ENCODE measurements around the gene LGALSL. TPM values are rescaled to one million over a fixed set of nuclear protein-coding genes. Genes with fewer than 3 reads are reported as not detected.

LGALSL gene
- total RNA-seq, 2 donors from 2014 or later, result 26.4 to 34.8 TPM

DNA sequence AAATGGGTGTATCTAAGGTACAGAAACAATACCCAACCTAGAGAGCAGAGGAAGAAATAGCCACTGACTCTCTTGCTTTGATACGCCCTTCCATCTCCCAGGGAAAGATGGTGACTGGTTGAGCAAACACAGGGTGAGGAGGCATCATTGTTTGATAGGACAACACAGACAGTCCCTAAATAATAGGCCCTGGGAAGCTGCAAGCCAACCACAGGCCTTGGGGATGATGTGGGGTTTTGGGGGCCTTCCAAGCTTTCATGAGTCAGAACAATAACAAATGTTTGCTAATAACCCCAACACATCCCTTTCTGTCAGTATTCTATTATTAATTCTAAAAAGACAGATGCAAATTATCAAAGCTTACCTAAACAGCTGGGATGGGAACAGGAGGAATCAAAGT, 9.8 kb downstream of the LGALSL start:
- Histone ChIP-seq H3K27me3 (no peaks in the 10 kb centered on the region), H3K4me1 (no peaks in the 10 kb centered on the region), H3K27ac (no peak overlapping the region), H3K9me3 (no peaks in the 10 kb centered on the region), H3K36me3 (no peaks in the 10 kb centered on the region), H3K9ac (ENCODE audit: low read depth in 2 of 2, low read length in 2 of 2) (no peak overlapping the region), H3K4me3 (no peak overlapping the region)
- TF ChIP-seq, protein P1, sequence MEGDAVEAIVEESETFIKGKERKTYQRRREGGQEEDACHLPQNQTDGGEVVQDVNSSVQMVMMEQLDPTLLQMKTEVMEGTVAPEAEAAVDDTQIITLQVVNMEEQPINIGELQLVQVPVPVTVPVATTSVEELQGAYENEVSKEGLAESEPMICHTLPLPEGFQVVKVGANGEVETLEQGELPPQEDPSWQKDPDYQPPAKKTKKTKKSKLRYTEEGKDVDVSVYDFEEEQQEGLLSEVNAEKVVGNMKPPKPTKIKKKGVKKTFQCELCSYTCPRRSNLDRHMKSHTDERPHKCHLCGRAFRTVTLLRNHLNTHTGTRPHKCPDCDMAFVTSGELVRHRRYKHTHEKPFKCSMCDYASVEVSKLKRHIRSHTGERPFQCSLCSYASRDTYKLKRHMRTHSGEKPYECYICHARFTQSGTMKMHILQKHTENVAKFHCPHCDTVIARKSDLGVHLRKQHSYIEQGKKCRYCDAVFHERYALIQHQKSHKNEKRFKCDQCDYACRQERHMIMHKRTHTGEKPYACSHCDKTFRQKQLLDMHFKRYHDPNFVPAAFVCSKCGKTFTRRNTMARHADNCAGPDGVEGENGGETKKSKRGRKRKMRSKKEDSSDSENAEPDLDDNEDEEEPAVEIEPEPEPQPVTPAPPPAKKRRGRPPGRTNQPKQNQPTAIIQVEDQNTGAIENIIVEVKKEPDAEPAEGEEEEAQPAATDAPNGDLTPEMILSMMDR (IDR thresholded peaks at IDR 0.05), result no peak
- intact Hi-C loops (cut with DNase I), result no loop called here
- no peak for DNase-seq

DNA sequence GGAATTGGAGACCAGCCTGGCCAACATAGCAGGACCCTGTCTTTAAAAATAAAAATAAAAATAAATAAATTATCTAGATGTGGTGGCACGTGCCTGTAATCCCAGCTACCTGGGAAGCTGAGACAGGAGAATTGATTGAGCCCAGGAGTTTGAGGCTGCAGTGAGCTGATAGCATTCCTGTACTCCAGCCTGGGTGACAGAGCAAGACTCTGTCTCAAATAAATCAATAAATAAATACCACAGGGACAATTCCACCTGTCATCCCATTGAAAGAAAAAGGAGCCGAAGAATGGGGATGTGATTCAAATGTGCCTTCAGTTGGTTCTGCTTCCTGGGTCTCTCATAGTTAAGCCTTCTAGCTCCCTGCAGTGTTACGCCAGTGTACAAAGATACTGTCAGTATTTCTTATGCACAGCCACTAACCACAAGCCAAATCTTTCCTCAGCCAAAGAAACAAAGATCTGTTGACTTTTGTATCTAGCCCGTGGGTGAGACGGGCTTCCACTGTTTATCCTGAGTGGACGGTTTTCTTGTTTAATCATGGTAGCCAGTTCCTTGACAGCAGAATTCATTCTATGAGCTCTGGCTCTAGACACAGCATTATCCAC, 12.6 kb downstream of the LGALSL start:
- Histone ChIP-seq H3K4me1 (no peaks in the 10 kb centered on the region), H3K36me3 (no peaks in the 10 kb centered on the region), H3K27ac (no peak overlapping the region), H3K4me3 (no peak overlapping the region), H3K27me3 (no peaks in the 10 kb centered on the region), H3K9me3 (no peaks in the 10 kb centered on the region), H3K9ac (ENCODE audit: low read depth in 2 of 2, low read length in 2 of 2) (no peak overlapping the region)
- intact Hi-C loops (cut with DNase I), result no loop called here
- no peak for DNase-seq
- TF ChIP-seq, protein P1 (IDR thresholded peaks at IDR 0.05), result no peak

DNA sequence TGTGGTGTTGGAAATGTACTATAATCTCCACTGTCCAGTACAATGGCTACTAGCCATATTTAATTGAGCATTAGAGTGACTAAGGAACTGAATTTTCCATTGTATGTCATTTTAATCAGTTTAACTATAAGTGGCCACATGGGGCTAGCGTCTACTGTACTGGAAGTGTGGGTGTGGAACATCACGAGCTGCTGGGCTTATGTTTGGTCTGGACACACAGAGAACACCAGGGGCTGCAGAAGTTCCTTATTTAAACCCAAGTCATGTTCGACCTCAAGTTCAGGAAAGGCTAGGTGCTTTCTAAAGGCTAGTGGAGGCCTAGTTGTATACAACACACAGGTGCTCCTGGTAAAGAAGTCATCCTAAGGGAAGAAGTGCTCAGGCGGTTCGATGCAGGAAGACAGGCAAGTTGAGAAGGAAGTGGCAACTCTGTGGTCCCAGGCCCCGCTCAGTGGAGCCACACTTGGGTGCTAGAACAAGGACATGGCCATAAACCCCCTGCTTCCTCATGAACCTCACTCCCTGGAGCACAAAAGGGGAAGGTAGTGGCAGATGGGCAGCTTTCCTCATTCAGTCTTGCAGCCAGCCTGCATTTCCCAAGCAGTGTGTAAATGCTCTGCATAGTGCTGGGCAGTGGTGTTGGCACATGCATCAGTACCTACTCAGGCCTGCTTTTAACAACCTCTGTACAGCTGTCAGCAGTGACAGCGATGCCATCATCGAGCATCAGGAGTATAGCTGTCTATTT, 13.3 kb downstream of the LGALSL start:
- Histone ChIP-seq H3K4me1 (no peaks in the 10 kb centered on the region), H3K27ac (no peak overlapping the region), H3K9ac (ENCODE audit: low read depth in 2 of 2, low read length in 2 of 2) (no peak overlapping the region), H3K9me3 (no peaks in the 10 kb centered on the region), H3K36me3 (no peaks in the 10 kb centered on the region), H3K4me3 (no peak overlapping the region), H3K27me3 (no peaks in the 10 kb centered on the region)
- no peak for DNase-seq
- intact Hi-C loops (cut with DNase I), result no loop called here
- TF ChIP-seq, protein P1 (IDR thresholded peaks at IDR 0.05), result no peak

DNA sequence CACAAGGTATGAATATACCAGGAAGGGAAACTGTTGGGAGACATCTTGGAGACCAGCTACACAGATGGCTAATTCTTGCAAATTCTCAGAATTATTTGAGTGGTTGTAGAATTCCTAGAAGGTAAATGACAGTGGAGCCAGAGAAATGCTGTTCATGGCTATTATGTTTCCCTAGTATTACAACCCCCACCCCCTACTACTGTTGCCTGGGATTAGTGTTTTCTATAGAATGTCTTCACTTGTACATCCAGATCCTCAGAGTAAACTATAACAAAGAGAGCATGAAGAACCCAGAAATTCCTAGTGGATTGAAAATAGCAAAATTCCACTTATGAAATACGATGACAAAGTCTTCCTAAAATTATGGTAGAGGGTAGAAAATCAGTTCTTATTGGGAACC, 15.3 kb downstream of the LGALSL start:
- intact Hi-C loops (cut with DNase I), result no loop called here
- Histone ChIP-seq H3K9ac (ENCODE audit: low read depth in 2 of 2, low read length in 2 of 2) (no peak overlapping the region), H3K4me1 (no peaks in the 10 kb centered on the region), H3K27ac (no peak overlapping the region), H3K27me3 (no peaks in the 10 kb centered on the region), H3K4me3 (no peak overlapping the region), H3K9me3 (no peaks in the 10 kb centered on the region), H3K36me3 (no peaks in the 10 kb centered on the region)
- DNase-seq, result no peak
- TF ChIP-seq, protein P1 (IDR thresholded peaks at IDR 0.05), result no peak

DNA sequence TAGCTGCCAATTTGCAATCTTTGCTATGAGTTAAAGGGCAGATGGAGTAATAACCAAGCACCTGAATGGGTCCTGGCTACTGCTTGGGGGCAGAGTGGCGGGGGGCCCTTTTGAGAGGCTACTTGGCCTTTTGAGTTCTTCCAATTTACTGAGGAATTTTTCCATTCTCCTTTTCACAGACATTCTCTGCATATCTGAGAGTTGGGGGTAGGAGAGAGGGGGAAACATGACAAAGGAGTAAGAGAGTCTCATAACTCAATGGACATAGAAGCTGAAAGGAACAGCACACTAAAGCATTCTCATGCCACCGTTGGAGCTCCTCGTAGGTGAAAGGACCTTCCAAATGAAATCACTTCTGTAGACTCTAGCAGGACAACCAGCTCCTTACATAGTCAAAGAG, 16.1 kb downstream of the LGALSL start:
- H3K4me3 ChIP-seq, result no peak overlapping the region
- no peak overlapping the region for H3K9ac ChIP-seq (ENCODE audit: low read depth in 2 of 2, low read length in 2 of 2)
- TF ChIP-seq, protein P1 (IDR thresholded peaks at IDR 0.05), result no peak
- DNase-seq, result no peak
- H3K9me3 ChIP-seq, result no peaks in the 10 kb centered on the region
- H3K4me1 ChIP-seq, result no peaks in the 10 kb centered on the region
- H3K36me3 ChIP-seq, result no peaks in the 10 kb centered on the region
- H3K27me3 ChIP-seq, result no peaks in the 10 kb centered on the region
- intact Hi-C loops (cut with DNase I), result no loop called here
- no peak overlapping the region for H3K27ac ChIP-seq

Measured in colonic mucosa (tissue), 4 donors.